Measurements from ENCODE around the gene HBD. TPM values are rescaled to one million over a fixed set of nuclear protein-coding genes. Genes with fewer than 3 reads are reported as not detected.

HBD gene
- total and polyA plus RNA-seq, 9 of the 15 experiments (the other 6 are each of a cell fraction or from before 2014, with no cell fraction given): 11.8 to 169 (median 36.0) TPM

DNA sequence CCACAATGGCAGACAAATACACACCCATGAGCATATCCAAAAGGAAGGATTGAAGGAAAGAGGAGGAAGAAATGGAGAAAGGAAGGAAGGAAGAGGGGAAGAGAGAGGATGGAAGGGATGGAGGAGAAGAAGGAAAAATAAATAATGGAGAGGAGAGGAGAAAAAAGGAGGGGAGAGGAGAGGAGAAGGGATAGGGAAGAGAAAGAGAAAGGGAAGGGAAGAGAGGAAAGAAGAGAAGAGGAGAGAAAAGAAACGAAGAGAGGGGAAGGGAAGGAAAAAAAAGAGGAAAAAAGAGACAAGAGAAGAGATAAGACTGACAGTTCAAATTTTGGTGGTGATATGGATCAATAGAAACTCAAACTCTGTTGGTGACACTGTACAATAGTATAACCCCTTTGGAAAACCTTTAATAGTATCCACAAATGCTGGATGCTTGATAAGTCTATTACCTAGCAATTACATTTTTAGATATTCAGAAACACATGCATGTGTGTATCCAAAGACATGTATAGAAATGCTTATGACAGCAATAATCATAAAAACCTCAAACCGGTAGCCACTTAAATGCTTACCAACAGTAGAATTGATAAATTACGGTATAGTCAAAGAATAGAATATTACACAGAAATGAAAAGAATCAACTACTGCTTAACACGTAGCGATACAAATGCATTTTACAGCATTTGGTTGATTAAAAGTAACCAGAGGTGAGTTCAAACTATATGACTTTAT is 1.2 kb upstream of the HBD start (continued):
- TF ChIP-seq, protein P1, sequence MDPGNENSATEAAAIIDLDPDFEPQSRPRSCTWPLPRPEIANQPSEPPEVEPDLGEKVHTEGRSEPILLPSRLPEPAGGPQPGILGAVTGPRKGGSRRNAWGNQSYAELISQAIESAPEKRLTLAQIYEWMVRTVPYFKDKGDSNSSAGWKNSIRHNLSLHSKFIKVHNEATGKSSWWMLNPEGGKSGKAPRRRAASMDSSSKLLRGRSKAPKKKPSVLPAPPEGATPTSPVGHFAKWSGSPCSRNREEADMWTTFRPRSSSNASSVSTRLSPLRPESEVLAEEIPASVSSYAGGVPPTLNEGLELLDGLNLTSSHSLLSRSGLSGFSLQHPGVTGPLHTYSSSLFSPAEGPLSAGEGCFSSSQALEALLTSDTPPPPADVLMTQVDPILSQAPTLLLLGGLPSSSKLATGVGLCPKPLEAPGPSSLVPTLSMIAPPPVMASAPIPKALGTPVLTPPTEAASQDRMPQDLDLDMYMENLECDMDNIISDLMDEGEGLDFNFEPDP (CRISPR knock-in tag; IDR thresholded peaks at IDR 0.05): no peak
- TF ChIP-seq YY1 (IDR thresholded peaks at IDR 0.05; ENCODE audit: borderline replicate concordance in 1 of 3, control insufficient read depth in 1 of 3, extremely low read depth in 1 of 3, insufficient read depth in 3 of 3, insufficient read length in 1 of 3, insufficient replicate concordance in 2 of 3, low read depth in 1 of 3, low read length in 2 of 3): no peak
- TF ChIP-seq, protein P2, sequence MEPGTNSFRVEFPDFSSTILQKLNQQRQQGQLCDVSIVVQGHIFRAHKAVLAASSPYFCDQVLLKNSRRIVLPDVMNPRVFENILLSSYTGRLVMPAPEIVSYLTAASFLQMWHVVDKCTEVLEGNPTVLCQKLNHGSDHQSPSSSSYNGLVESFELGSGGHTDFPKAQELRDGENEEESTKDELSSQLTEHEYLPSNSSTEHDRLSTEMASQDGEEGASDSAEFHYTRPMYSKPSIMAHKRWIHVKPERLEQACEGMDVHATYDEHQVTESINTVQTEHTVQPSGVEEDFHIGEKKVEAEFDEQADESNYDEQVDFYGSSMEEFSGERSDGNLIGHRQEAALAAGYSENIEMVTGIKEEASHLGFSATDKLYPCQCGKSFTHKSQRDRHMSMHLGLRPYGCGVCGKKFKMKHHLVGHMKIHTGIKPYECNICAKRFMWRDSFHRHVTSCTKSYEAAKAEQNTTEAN (CRISPR knock-in tag; IDR thresholded peaks at IDR 0.05): no peak
- 0 out of 2 replicates have a peak, but pooled peaks have one; percentile 60 for TF ChIP-seq NFRKB (IDR thresholded peaks at IDR 0.05; ENCODE audit: low read depth)
- TF ChIP-seq TCF3 (CRISPR knock-in tag; IDR thresholded peaks at IDR 0.05): no peak
- no peak for TF ChIP-seq RBM17 (IDR thresholded peaks at IDR 0.05; ENCODE audit: borderline replicate concordance, low read depth, low read length)
- TF ChIP-seq ZNF57 (CRISPR knock-in tag; IDR thresholded peaks at IDR 0.05): no peak
- TF ChIP-seq SAFB (IDR thresholded peaks at IDR 0.05; ENCODE audit: borderline replicate concordance, low read depth, low read length): no peak
- TF ChIP-seq U2AF1 (optimal IDR thresholded peaks at IDR 0.05; ENCODE audit: low read depth, low read length): no peak
- no peak for TF ChIP-seq ZNF551 (CRISPR knock-in tag; IDR thresholded peaks at IDR 0.05)
- TF ChIP-seq CHD4 (IDR thresholded peaks at IDR 0.05; ENCODE audit: insufficient read depth, insufficient replicate concordance, low read depth, low read length, poor library complexity, severe bottlenecking): no peak
- TF ChIP-seq, protein P3, sequence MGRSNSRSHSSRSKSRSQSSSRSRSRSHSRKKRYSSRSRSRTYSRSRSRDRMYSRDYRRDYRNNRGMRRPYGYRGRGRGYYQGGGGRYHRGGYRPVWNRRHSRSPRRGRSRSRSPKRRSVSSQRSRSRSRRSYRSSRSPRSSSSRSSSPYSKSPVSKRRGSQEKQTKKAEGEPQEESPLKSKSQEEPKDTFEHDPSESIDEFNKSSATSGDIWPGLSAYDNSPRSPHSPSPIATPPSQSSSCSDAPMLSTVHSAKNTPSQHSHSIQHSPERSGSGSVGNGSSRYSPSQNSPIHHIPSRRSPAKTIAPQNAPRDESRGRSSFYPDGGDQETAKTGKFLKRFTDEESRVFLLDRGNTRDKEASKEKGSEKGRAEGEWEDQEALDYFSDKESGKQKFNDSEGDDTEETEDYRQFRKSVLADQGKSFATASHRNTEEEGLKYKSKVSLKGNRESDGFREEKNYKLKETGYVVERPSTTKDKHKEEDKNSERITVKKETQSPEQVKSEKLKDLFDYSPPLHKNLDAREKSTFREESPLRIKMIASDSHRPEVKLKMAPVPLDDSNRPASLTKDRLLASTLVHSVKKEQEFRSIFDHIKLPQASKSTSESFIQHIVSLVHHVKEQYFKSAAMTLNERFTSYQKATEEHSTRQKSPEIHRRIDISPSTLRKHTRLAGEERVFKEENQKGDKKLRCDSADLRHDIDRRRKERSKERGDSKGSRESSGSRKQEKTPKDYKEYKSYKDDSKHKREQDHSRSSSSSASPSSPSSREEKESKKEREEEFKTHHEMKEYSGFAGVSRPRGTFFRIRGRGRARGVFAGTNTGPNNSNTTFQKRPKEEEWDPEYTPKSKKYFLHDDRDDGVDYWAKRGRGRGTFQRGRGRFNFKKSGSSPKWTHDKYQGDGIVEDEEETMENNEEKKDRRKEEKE (IDR thresholded peaks at IDR 0.05; ENCODE audit: borderline replicate concordance in 1 of 2, control insufficient read depth in 1 of 2, low read depth in 2 of 2, low read length in 1 of 2): peak in 1 of 2 experiments; percentile 83; a peak in 2 of 4 replicates
- TF ChIP-seq, protein P4, sequence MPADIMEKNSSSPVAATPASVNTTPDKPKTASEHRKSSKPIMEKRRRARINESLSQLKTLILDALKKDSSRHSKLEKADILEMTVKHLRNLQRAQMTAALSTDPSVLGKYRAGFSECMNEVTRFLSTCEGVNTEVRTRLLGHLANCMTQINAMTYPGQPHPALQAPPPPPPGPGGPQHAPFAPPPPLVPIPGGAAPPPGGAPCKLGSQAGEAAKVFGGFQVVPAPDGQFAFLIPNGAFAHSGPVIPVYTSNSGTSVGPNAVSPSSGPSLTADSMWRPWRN (IDR thresholded peaks at IDR 0.05; ENCODE audit: low read depth): no peak
- TF ChIP-seq DNMT1 (IDR thresholded peaks at IDR 0.05): peak; percentile 37; the same call in 1 of the 2 replicates
- TF ChIP-seq NFYB (IDR thresholded peaks at IDR 0.05; ENCODE audit: extremely low read depth, insufficient read length): no peak
- TF ChIP-seq, protein P5, sequence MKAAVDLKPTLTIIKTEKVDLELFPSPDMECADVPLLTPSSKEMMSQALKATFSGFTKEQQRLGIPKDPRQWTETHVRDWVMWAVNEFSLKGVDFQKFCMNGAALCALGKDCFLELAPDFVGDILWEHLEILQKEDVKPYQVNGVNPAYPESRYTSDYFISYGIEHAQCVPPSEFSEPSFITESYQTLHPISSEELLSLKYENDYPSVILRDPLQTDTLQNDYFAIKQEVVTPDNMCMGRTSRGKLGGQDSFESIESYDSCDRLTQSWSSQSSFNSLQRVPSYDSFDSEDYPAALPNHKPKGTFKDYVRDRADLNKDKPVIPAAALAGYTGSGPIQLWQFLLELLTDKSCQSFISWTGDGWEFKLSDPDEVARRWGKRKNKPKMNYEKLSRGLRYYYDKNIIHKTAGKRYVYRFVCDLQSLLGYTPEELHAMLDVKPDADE (conservative IDR thresholded peaks at IDR 0.05; ENCODE audit: control insufficient read depth, low read depth, low read length): no peak
- TF ChIP-seq RB1 (IDR thresholded peaks at IDR 0.05; ENCODE audit: low read depth): no peak
- no peak for TF ChIP-seq NFIC (IDR thresholded peaks at IDR 0.05)

Data from K562 (cell line).